HFFc6 (cell line): ENCODE data around the gene HOXA6. TPM values are rescaled to one million over a fixed set of nuclear protein-coding genes. Genes with fewer than 3 reads are reported as not detected.

ENCODE experiments used
- DNase-seq: peaks from one replicate; pipeline ENCODE4 v3.0.0-alpha.2; 2018
- H3K27ac Mint-ChIP-seq: 2 replicates; pipeline ENCODE4 v1.8.0; 2020; ENCODE audit warnings: mild to moderate bottlenecking, mixed read lengths
- H3K27me3 Mint-ChIP-seq: 2 replicates; pipeline ENCODE4 v1.8.0; 2021; ENCODE audit warnings: mild to moderate bottlenecking, moderate library complexity, mixed read lengths; ENCODE audit not compliant: insufficient read depth
- H3K36me3 Mint-ChIP-seq: 2 replicates; pipeline ENCODE4 v1.8.0; 2021; ENCODE audit warnings: low read depth, mixed read lengths
- H3K4me1 Mint-ChIP-seq: 2 replicates; pipeline ENCODE4 v1.8.0; 2020; ENCODE audit warnings: low read depth, mixed read lengths
- H3K4me3 Mint-ChIP-seq: 2 replicates; pipeline ENCODE4 v1.8.0; 2020; ENCODE audit warnings: mild to moderate bottlenecking, moderate library complexity, mixed read lengths
- H3K9me3 Mint-ChIP-seq: 2 replicates; pipeline ENCODE4 v1.8.0; 2020; ENCODE audit warnings: mild to moderate bottlenecking, mixed read lengths
- total RNA-seq, 6 experiments: library from RNA; stranded (reverse); fragmentation: NEBNext Ultra II Directional; extraction: Animal tissue kit (Norgen Biotek cat#: 25700); gene quantifications; 2 replicates in 1 of 6; 3 replicates in 5 of 6; pipeline ENCODE4 v1.2.3, GENCODE V29; 2021
- TF ChIP-seq, protein P1 (sequence below): fragments of 200-600 bp; sonication (generic); IDR thresholded peaks from 2 replicates; pipeline ENCODE4 v1.5.0; 2021; ENCODE audit warnings: antibody characterized with exemption, mild to moderate bottlenecking

The HOXA6 gene
- total RNA-seq, 6 experiments from 2014 or later: 2.3 to 3.8 (median 2.8) TPM

GRCh38 chr7:27168265-27168947 lies 20.8 kb upstream of the HOXA6 start:
- H3K36me3 Mint-ChIP-seq: peaks cover 65% of the 10 kb centered on the region
- DNase-seq: peak; percentile 70
- peaks cover 33% of the 10 kb centered on the region for H3K27me3 Mint-ChIP-seq
- peak overlapping the region; percentile 96 for H3K4me3 Mint-ChIP-seq
- H3K4me1 Mint-ChIP-seq: peaks cover 41% of the 10 kb centered on the region
- H3K27ac Mint-ChIP-seq: peak overlapping the region; percentile 99
- H3K9me3 Mint-ChIP-seq: no peaks in the 10 kb centered on the region
- TF ChIP-seq, protein P1, sequence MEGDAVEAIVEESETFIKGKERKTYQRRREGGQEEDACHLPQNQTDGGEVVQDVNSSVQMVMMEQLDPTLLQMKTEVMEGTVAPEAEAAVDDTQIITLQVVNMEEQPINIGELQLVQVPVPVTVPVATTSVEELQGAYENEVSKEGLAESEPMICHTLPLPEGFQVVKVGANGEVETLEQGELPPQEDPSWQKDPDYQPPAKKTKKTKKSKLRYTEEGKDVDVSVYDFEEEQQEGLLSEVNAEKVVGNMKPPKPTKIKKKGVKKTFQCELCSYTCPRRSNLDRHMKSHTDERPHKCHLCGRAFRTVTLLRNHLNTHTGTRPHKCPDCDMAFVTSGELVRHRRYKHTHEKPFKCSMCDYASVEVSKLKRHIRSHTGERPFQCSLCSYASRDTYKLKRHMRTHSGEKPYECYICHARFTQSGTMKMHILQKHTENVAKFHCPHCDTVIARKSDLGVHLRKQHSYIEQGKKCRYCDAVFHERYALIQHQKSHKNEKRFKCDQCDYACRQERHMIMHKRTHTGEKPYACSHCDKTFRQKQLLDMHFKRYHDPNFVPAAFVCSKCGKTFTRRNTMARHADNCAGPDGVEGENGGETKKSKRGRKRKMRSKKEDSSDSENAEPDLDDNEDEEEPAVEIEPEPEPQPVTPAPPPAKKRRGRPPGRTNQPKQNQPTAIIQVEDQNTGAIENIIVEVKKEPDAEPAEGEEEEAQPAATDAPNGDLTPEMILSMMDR: peak; percentile 38; the same call in 1 of the 2 replicates

DNA sequence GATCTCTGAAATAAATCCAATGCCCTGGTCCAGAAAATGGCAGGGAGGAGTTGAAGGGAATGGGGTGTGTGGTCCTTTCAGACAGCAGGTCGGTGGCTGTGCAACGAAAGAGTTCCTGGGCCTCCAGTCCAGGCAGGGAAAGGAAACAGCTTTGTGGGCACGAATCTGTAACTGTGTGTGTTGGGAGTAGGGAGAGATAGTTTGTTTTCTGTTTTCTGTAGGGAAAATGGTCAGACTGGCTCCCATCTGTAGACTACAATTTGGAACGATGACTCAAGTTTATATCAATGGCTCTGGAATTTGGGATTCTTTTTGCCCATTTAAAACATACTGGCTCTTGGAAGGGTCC lies 20.3 kb upstream of the HOXA6 start:
- Mint-ChIP-seq H3K4me3 (peak overlapping the region; percentile 96), H3K27me3 (peaks cover 33% of the 10 kb centered on the region), H3K4me1 (peaks cover 41% of the 10 kb centered on the region), H3K9me3 (no peaks in the 10 kb centered on the region), H3K27ac (peak overlapping the region; percentile 99), H3K36me3 (peaks cover 70% of the 10 kb centered on the region)
- TF ChIP-seq, protein P1: no peak
- DNase-seq: peak; percentile 65

GRCh38 chr7:27166531-27167505 lies 19.2 kb upstream of the HOXA6 start:
- Mint-ChIP-seq H3K4me1 (peaks cover 33% of the 10 kb centered on the region), H3K9me3 (no peaks in the 10 kb centered on the region), H3K36me3 (peaks cover 72% of the 10 kb centered on the region), H3K27me3 (peaks cover 27% of the 10 kb centered on the region), H3K4me3 (peak overlapping the region; percentile 96), H3K27ac (peak overlapping the region; percentile 99)
- peak; percentile 66 for DNase-seq
- TF ChIP-seq, protein P1: no peak

GRCh38 chr7:27165996-27166530 lies 18.5 kb upstream of the HOXA6 start:
- TF ChIP-seq, protein P1: no peak
- peaks cover 64% of the 10 kb centered on the region for H3K36me3 Mint-ChIP-seq
- H3K4me1 Mint-ChIP-seq: peaks cover 25% of the 10 kb centered on the region
- no peaks in the 10 kb centered on the region for H3K9me3 Mint-ChIP-seq
- peak overlapping the region; percentile 96 for H3K4me3 Mint-ChIP-seq
- DNase-seq: peak; percentile 64
- H3K27ac Mint-ChIP-seq: peak overlapping the region; percentile 99
- H3K27me3 Mint-ChIP-seq: peaks cover 19% of the 10 kb centered on the region

GRCh38 chr7:27165089-27165995 lies 17.8 kb upstream of the HOXA6 start, which contains the start of gene HOXA9:
HOXA9 (minus strand) TSS chr7:27165537; CDS start chr7:27165457, 80 bp downstream.
- H3K27ac Mint-ChIP-seq: peak within 1 kb of the TSS; percentile 99
- H3K27me3 Mint-ChIP-seq: peaks cover 19% of the 10 kb centered on the region
- H3K4me1 Mint-ChIP-seq: peaks cover 22% of the 10 kb centered on the region
- peak; percentile 96 for DNase-seq
- H3K36me3 Mint-ChIP-seq: peaks cover 57% of the 10 kb centered on the region
- H3K9me3 Mint-ChIP-seq: no peaks in the 10 kb centered on the region
- TF ChIP-seq, protein P1: peak; percentile 33; the same call in 1 of the 2 replicates
- H3K4me3 Mint-ChIP-seq: peak within 1 kb of the TSS; percentile 96
